Neural cell (in vitro differentiated cells): ENCODE measurements around the gene LTO1. TPM values are rescaled to one million over a fixed set of nuclear protein-coding genes. Genes with fewer than 3 reads are reported as not detected.

Experiments used
- H2AFZ ChIP-seq: fragments of 200-600, 300-800 bp; sonication (generic), shearing (Covaris generic); 2 replicates; pipeline ENCODE4 v1.6.0; 2014; ENCODE audit warnings: low read depth, mild to moderate bottlenecking, antibody characterized with exemption, low read length, moderate library complexity
- H3F3A ChIP-seq: fragments of 200-600 bp; shearing (Covaris generic); 2 replicates; pipeline ENCODE4 v1.6.1; 2016; ENCODE audit warnings: mild to moderate bottlenecking, moderate library complexity, mixed read lengths, antibody characterized with exemption, low read length; ENCODE audit not compliant: insufficient read depth, poor library complexity, severe bottlenecking
- H3K27ac ChIP-seq: fragments of 200-600, 300-800 bp; sonication (generic), shearing (Covaris generic); 2 replicates; pipeline ENCODE4 v1.5.1; 2014; ENCODE audit warnings: mild to moderate bottlenecking, low read length, moderate library complexity
- H3K27me3 ChIP-seq: fragments of 300-800, 200-600 bp; sonication (generic), shearing (Covaris generic); 2 replicates; pipeline ENCODE4 v1.6.0; 2014; ENCODE audit warnings: mild to moderate bottlenecking, low read depth, low read length, moderate library complexity; ENCODE audit not compliant: insufficient read depth
- H3K36me3 ChIP-seq: fragments of 300-800, 200-600 bp; sonication (generic), shearing (Covaris generic); 2 replicates; pipeline ENCODE4 v1.5.1; 2014; ENCODE audit warnings: mild to moderate bottlenecking, antibody characterized with exemption, low read length, moderate library complexity; ENCODE audit not compliant: insufficient read depth
- H3K4me2 ChIP-seq: fragments of 300-800, 200-600 bp; sonication (generic), shearing (Covaris generic); 2 replicates; pipeline ENCODE4 v1.6.0; 2014; ENCODE audit warnings: mild to moderate bottlenecking, low read length
- H3K4me3 ChIP-seq: fragments of 300-800, 200-600 bp; sonication (generic), shearing (Covaris generic); 2 replicates; pipeline ENCODE4 v1.5.1; 2014; ENCODE audit warnings: mild to moderate bottlenecking, low read length, moderate library complexity
- H3K79me2 ChIP-seq: fragments of 200-600 bp; shearing (Covaris generic); replicated peaks from 2 replicates; pipeline ENCODE4 v1.6.0; 2014; ENCODE audit warnings: mild to moderate bottlenecking, low read length, moderate library complexity; ENCODE audit not compliant: insufficient read depth
- H3K9ac ChIP-seq: fragments of 300-800, 200-600 bp; sonication (generic), shearing (Covaris generic); 2 replicates; pipeline ENCODE4 v1.6.1; 2016; ENCODE audit warnings: mild to moderate bottlenecking, low read length, mixed read lengths
- H3K9me2 ChIP-seq: fragments of 200-600 bp; shearing (Covaris generic); 2 replicates; pipeline ENCODE4 v1.6.1; 2016; ENCODE audit warnings: mild to moderate bottlenecking, low read length, mixed read lengths; ENCODE audit not compliant: insufficient read depth
- H3K9me3 ChIP-seq: fragments of 200-600, 300-800 bp; sonication (generic), shearing (Covaris generic); 2 replicates; pipeline ENCODE4 v1.6.1; 2016; ENCODE audit warnings: mild to moderate bottlenecking, mixed run types, low read length, moderate library complexity, mixed read lengths
- H4K20me1 ChIP-seq: fragments of 200-600 bp; shearing (Covaris generic); 2 replicates; pipeline ENCODE4 v1.6.1; 2016; ENCODE audit warnings: mild to moderate bottlenecking, mixed run types; ENCODE audit not compliant: insufficient read depth
- CTCF ChIP-seq: fragments of 450-650 bp; IDR thresholded peaks from 2 replicates; pipeline ENCODE4 v1.5.1; 2014; ENCODE audit warnings: antibody characterized with exemption, mild to moderate bottlenecking, moderate library complexity; ENCODE audit not compliant: poor library complexity, severe bottlenecking
- EP300 ChIP-seq: fragments of 450-650 bp; conservative IDR thresholded peaks from 2 replicates; pipeline ENCODE4 v1.6.1; 2014; ENCODE audit warnings: antibody characterized with exemption, mild to moderate bottlenecking, moderate library complexity; ENCODE audit not compliant: poor library complexity, severe bottlenecking
- EZH2 ChIP-seq: fragments of 200-600, 300-800 bp; shearing (Covaris generic), sonication (generic); IDR thresholded peaks from 2 replicates; pipeline ENCODE4 v1.6.1; 2014; ENCODE audit warnings: antibody characterized with exemption, low read length, borderline replicate concordance, mild to moderate bottlenecking; ENCODE audit not compliant: insufficient read depth, poor library complexity, severe bottlenecking
- MXI1 ChIP-seq: fragments of 450-650 bp; conservative IDR thresholded peaks from 2 replicates; pipeline ENCODE4 v1.6.1; 2014; ENCODE audit warnings: antibody characterized with exemption, mild to moderate bottlenecking; ENCODE audit not compliant: poor library complexity, severe bottlenecking
- POLR2AphosphoS5 ChIP-seq: IDR thresholded peaks from 2 replicates; pipeline ENCODE4 v1.6.1; 2012
- RAD21 ChIP-seq: fragments of 450-650 bp; conservative IDR thresholded peaks from 2 replicates; pipeline ENCODE4 v1.6.1; 2014; ENCODE audit warnings: antibody characterized with exemption, mild to moderate bottlenecking, moderate library complexity
- REST ChIP-seq: IDR thresholded peaks from 2 replicates; pipeline ENCODE4 v1.6.1; 2012; ENCODE audit warnings: borderline replicate concordance
- SMC3 ChIP-seq: fragments of 450-650 bp; conservative IDR thresholded peaks from 2 replicates; pipeline ENCODE4 v1.6.1; 2014; ENCODE audit warnings: antibody characterized with exemption, mild to moderate bottlenecking, moderate library complexity; ENCODE audit not compliant: poor library complexity
- TAF1 ChIP-seq: IDR thresholded peaks from 2 replicates; pipeline ENCODE4 v1.6.1; 2012; ENCODE audit warnings: low read depth
- polyA plus RNA-seq: library from polyadenylated mRNA; depleted of rRNA; stranded (reverse); fragments of >200 nt; gene quantifications from 2 replicates; pipeline ENCODE4 v1.2.3, GENCODE V29; 2014

LTO1 gene
- polyA plus RNA-seq, 1 donor from 2014 or later = 44.4 TPM

GRCh38 chr11:69650832-69651344 lies 24.3 kb downstream of the LTO1 start:
- TF ChIP-seq RAD21 (no peak), POLR2AphosphoS5 (no peak), MXI1 (no peak), TAF1 (no peak), REST (no peak), EP300 (no peak), SMC3 (no peak)
- Histone ChIP-seq H3K4me3 (no peak overlapping the region), H2AFZ (no peak overlapping the region), H3K9me3 (no peaks in the 10 kb centered on the region), H3K36me3 (no peaks in the 10 kb centered on the region), H3F3A (no peaks in the 10 kb centered on the region), H3K9ac (no peak overlapping the region), H3K27ac (no peak overlapping the region), H3K79me2 (no peaks in the 10 kb centered on the region), H3K9me2 (no peaks in the 10 kb centered on the region), H3K4me2 (no peak overlapping the region), H4K20me1 (no peaks in the 10 kb centered on the region), H3K27me3 (peaks cover 6% of the 10 kb centered on the region)

- H3K9me3 ChIP-seq = no peaks in the 10 kb centered on the region
- H3K4me2 ChIP-seq = no peak overlapping the region
- no peaks in the 10 kb centered on the region for H3F3A ChIP-seq
- H3K27ac ChIP-seq = no peak overlapping the region
- peaks cover 9% of the 10 kb centered on the region for H3K27me3 ChIP-seq
- H3K9me2 ChIP-seq = no peaks in the 10 kb centered on the region
- TF ChIP-seq SMC3 (no peak), RAD21 (no peak), EZH2 (no peak), MXI1 (no peak), TAF1 (no peak), EP300 (no peak), REST (no peak), POLR2AphosphoS5 (no peak), CTCF (no peak)
- no peak overlapping the region for H3K9ac ChIP-seq
- no peaks in the 10 kb centered on the region for H3K79me2 ChIP-seq
- no peak overlapping the region for H2AFZ ChIP-seq
- H4K20me1 ChIP-seq = no peaks in the 10 kb centered on the region
- no peaks in the 10 kb centered on the region for H3K36me3 ChIP-seq
- no peak overlapping the region for H3K4me3 ChIP-seq
Observed at GRCh38 chr11:69650081-69650831, 24.9 kb downstream of the LTO1 start.
